HG02943 (cell line): ENCODE measurements around the gene SH3BP4.

ENCODE experiments used
- ATAC-seq: cut with Tn5 transposase; IDR thresholded peaks from one replicate; pipeline ENCODE4 v1.9.1; 2021; ENCODE audit warnings: mild to moderate bottlenecking, low read depth, moderate library complexity; ENCODE audit not compliant: unreplicated experiment

Gene SH3BP4

DNA sequence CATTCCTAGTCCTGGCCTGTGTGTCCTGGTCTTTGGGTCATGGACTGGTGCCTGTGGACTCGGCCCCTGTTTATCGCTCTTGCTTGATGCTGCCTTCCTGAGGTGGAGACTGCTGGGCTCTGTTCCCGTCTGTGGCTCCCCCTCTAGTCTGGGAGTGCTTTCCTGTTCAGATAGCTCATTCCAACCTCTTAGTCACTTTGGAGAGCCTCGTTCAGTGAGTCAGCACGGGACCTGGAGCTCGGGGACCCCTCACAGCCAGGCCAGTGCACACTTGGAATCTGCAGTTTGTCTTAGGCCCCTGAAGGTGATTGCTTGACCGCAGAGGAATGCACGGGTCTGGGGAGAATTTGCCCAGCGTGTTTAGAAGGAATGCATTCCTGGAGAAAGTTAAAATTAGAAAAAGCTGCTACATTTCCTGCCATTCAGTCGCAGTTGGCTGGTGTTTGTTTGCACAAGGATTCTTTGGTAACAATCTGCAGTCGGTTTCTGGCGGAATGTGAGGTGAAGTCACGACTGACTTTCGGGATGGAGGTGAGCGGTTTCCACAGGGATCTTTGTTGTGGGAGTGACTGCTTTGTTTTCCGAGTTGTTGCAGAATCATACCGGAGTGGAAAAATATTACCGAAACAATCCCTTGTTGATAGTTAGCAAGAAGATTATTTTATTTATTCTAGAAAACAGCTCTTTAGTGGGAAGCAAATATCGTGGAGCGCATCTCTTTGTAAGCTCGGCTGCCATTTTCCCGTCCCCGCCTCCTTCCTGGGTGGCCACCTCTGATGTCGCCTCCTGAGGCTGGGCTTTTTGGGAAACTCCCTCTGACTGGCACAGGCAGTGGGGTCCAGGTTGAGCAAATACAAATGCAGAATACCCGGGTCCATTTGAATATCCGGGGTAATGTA lies 29.6 kb downstream of the SH3BP4 start:
- no peak for ATAC-seq

DNA sequence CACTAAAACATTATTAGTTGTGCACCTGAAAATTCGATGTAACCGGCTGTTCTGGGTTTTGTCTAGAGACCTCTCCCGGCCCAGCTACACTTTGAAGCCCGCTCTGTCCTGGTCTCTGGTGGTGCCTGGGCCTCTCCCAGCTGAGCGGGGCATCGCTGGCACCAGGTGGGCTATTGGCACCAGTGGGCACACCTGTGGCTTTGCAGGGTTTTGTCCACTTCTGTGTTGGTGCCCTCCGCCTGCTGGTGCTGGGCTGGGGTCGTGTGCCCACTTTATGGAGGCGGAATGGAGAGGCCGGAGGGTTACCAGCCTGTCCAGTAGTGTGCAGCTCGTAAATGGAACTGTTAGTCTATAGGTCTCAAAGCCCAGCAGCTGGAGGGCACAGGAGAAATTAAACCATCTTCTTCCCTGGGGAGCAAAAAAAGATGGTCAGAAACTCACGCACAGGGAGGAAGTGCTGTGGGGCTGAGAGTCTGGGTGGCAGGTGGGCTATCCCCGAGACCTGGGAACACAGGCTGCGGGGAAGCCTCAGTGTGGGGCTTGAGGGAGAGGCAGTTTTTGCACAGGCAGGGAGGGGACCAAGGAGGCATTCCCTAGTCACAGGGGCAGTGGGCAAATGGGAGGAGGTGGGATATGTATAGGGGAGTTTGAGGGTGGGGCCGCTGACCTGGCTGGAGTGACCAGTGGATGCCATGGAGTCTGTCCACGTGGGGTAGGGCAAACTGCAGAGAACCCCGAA lies 30.4 kb downstream of the SH3BP4 start:
- ATAC-seq, result no peak

GRCh38 chr2:234983011-234983726 lies 31.4 kb downstream of the SH3BP4 start:
- no peak for ATAC-seq

DNA sequence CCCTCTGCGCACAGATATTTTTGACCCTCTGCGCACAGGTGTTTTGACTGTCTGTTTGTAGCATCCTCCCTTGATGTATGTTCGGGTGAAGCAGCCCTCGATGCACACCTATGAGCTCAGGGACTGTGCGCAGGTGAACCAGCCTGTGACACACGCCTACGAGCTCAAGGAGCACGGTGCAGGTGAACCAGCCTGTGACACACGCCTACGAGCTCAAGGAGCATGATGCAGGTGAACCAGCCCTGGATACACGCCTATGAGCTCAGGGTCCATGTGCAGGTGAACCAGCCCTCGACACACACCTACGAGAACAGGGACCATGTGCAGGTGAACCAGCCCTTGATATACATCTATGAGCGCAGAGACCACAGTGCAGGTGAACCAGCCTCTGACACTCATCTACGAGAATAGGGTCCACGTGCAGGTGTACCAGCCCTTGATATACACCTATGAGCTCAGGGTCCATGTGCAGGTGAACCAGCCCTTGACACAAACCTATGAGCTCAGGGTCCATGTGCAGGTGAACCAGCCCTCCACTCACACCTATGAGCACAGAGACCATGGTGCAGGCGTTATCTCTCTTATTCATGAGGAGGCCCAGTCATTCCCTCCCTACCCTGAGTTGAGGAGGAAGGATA lies 33.9 kb downstream of the SH3BP4 start:
- no peak for ATAC-seq

DNA sequence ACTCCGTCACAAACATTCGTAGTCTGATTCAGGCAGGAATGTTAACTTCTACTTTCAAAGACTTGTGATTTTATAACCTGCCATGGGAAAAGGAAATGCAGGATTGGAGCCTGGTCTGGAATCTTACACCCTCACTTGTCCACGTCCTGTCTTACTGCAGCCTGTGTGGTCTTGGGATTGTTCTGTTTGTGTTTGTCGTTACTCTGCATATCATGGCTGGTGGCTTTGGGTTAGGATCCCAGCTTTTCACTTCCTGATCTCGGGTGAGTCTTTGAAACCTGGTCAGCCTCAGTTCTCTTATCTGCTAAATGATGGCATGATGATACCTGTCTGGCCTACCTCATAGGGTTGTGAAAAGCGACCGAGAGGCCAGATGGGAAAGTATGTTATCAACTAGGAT lies 34.6 kb downstream of the SH3BP4 start:
- no peak for ATAC-seq

DNA sequence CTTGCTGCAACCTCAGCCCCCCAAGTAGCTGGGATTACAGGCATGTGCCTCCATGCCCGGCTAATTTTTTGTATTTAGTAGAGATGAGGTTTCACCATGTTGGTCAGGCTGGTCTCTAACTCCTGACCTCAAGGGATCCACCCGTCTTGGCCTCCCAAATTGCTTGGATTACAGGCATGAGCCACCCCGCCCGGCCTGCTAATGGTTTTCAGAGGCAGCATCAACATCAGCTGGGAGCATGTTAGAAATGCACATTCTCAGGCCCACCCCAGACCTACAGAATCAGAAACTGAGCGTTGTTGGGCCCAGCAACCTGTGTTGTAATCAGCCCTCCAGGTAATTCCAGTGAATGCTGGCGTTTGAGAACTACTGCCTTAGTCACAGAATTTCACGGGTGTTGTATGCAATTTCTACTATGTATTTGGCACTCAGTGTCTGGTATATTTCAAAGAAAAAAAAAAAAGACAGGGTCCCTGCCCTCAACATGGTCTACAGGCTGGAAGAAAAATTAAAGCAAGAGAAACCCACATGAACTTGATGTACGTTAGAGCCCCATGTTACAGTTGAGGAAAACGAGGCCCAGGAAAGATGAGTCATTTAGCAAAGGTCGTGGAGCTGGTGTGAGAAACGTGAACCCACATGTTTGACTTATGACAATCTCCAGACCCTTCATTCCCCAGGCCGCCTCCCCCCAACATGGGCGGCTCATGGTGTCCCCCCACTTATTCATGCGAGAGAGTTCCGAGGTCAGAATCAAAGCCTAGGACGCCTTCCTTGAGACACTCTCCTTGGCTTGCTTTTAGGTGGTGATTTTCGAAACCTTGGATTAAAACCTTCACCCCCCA lies 35.3 kb downstream of the SH3BP4 start:
- ATAC-seq, result no peak

- ATAC-seq, result no peak
Observed at GRCh38 chr2:234987754-234988153, 35.9 kb downstream of the SH3BP4 start.

DNA sequence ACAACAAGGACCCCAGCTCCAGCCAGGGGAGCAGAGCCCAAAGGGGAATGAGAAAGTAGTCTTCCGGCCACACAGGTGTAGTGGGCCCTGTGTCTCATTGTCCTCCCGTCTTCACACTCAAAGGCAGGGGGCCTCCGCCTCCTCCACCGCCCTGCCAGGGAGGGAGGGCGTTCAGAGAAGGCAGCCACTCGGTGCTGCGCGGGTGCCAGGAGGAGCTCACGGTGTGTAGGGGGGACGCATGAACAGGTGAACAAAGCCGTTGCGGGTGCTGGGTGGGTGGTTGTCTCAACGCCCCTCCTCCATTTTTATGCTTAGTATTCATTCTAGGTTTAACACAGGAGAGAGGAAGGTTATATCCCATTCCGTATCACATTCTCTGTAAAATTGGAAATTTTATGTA lies 36.7 kb downstream of the SH3BP4 start:
- no peak for ATAC-seq

DNA sequence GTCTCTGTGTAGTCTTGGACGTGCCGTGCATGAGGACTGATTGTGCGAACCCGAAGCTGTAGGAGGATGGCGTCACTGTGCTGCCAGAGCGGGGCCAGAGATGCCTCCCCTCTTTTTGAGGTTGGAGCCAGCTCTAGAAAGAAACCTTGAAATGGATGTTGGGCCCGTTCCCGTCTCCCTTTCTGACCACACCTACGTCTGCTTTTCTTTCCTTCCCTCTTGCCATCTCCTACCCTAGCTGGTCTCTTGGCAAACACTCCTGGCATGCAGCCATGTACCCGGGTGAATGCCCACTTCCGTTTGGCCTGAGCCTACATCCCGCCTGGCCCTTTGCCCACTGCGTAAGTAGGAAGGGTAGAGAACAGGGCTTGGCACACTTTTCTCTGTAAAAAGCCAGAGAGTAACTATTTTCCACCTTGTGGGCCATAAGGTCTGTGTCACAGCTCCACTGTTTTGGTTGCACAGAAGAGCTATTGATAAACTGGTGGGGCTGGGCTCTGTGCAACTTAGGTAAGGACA lies 37.4 kb downstream of the SH3BP4 start:
- ATAC-seq, result no peak

GRCh38 chr2:234990300-234990699 lies 38.5 kb downstream of the SH3BP4 start:
- no peak for ATAC-seq

DNA sequence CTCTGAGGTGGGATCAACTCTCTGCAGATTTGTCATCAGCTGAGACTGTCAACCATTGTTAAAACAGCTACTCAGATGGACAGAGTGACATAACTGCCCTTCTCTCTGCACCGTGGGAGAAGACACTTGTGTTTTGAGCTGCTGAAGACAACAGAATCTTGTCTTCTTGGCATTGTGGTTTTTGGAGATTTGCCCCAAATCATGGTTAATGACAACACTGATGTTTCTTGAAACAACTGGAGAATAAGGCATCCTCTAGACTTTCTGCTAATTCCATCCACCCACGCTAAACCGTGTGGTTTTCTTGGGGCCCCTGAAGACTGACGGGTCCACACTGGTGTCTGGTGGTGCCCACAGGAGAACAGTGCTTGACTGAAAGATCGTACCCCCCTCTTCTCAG lies 39.5 kb downstream of the SH3BP4 start:
- no peak for ATAC-seq

DNA sequence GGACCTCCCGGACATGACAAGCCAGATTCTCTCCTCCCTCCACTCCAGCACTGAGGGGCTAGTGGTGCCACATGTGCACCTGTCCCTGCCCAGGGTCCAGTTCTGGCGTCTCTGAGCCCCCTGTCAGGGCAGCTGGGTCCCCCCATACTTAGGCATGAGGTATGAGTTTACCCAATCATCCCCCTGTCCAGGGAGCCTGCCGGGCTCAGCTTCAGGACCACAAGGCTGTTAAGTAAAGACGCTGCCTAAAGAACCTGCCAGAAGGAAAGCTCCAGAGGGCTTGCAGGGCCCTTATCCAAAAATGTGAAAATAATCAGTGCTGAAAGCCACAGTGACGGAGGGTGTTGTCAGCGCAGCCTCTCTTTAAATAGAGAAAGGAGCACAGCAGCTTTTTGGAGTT lies 40.0 kb downstream of the SH3BP4 start:
- ATAC-seq, result no peak

DNA sequence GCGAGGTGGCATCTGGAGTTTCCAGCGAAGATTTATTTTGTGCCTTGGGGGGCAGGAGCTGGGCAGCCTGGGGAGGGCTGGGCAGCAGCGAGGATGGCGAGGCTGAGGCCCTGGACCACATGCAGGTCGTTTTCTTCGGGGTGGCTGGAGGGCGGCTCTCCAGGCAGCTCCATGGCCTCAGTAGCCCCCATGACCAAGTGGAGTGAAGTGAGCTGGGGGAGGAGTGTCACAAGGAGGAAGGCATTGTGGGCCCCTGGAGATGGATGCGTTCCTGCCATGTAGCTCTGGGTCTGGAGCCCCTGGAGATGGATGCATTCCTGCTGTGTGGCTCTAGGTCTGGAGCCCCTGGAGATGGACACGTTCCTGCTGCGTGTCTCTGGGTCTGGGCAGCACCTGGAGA lies 40.4 kb downstream of the SH3BP4 start:
- no peak for ATAC-seq

DNA sequence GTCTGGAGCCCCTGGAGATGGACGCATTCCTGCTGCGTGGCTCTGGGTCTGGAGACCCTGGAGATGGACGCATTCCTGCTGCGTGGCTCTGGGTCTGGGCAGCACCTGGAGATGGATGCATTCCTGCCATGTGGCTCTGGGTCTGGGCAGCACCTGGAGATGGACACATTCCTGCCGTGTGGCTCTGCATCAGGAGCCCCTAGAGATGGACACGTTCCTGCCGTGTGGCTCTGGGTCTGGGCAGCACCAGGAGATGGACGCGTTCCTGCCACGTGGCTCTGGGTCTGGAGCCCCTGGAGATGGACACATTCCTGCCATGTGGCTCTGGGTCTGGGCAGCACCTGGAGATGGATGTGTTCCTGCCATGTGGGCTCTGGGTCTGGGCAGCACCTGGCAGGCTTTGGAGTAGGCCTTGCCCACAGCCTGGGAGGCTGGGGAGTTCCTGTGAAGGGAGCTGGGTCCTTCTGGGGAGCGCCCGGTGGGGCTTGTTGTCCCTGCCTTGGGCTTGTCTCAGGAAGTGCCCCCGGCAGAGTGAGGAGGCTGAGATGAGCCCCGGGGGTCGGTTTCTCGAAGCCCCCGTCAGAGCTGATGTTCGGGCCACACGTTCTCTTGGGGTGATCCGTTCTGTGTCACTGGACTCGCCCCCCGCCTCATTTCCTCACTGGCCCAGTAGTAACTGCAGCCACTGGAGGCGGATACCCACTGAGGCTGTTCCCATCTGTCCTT lies 41.0 kb downstream of the SH3BP4 start:
- ATAC-seq, result no peak

GRCh38 chr2:234993541-234993981 lies 41.7 kb downstream of the SH3BP4 start:
- ATAC-seq, result no peak

DNA sequence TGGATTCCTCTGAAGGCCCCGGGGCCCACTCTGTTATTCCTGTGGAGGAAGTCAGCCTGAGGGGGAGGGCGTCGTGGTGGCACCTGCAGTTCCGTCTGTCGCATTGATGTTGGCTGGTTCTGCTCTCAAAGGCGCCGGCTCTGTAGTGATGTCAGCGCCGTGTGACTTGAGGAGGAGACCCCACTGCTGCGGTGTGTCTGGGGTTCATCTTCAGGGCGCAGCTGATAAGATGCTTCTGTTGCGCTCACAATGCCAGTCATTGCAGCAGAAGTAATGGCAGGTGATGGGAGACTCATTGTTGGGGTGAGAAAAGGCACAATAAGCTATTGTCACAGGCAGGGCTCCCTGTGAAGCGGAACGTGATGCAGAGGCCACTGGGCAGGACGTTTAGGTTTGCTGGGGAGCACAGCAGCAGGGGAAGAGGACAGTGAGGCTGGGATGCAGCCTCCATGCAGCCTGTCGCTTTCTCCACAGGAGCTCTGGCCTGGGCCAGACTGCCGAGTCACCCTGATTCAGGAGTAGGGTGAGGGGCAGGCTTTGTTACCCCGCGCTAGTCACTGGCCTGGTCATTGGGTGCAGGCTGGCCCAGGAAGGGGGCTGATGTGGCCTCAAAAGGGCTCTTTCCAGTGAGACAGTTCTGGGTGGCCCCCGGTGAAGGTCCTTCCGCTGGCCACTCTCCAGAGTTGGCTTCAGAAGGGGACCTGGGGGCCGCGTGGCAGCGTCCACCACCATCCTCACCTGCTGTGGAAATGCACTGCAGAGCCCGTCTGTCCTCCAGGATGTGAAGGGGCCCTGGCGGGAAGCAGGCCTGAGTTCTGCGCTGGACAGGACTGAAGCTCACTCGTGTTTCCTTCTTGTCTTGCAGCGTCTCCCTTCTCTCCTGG lies 42.9 kb downstream of the SH3BP4 start:
- ATAC-seq, result no peak

GRCh38 chr2:234995332-234996068 lies 43.7 kb downstream of the SH3BP4 start:
- ATAC-seq, result no peak
